ENCODE measurements around the gene PRSS56.

GRCh38 chr2:232574674-232575403 is 54.7 kb downstream of the PRSS56 start:
- TF ChIP-seq CTCF (IDR thresholded peaks at IDR 0.05) (no peak), POLR2A (IDR thresholded peaks at IDR 0.05) (no peak)

All from testis (tissue), 2 donors.